Activated T-helper 2 cell treated with anti-CD3 and anti-CD28 coated beads, Interferon-gamma antibody, Interleukin-2, Interleukin-4, amounts not matched to agents 10 μg/mL and 5 μg/mL and 100 μg/mL, durations not matched to agents 14 hours and 24 hours and 36 hours (primary cell): Measurements from ENCODE around the gene CLINT1. TPM values are rescaled to one million over a fixed set of nuclear protein-coding genes. Genes with fewer than 3 reads are reported as not detected.
"Not testable (repeated sequence)": the region's sequence is repeated elsewhere in the genome, so short reads cannot be mapped to it uniquely, and the experiment has no call there.

Experiments
- DNase-seq: peaks from one replicate; pipeline ENCODE4 v3.0.0; 2021; ENCODE audit warnings: low spot score
- H3K27ac Mint-ChIP-seq: one replicate; pipeline ENCODE4 v1.8.0; 2021; ENCODE audit warnings: mixed read lengths
- H3K27me3 Mint-ChIP-seq: one replicate; pipeline ENCODE4 v1.8.0; 2021; ENCODE audit warnings: low read depth, mixed read lengths
- H3K36me3 Mint-ChIP-seq: one replicate; pipeline ENCODE4 v1.8.0; 2021; ENCODE audit warnings: low read depth, mixed read lengths
- H3K4me1 Mint-ChIP-seq: one replicate; pipeline ENCODE4 v1.8.0; 2021; ENCODE audit warnings: low read depth, mixed read lengths
- H3K4me3 Mint-ChIP-seq: one replicate; pipeline ENCODE4 v1.8.0; 2021; ENCODE audit warnings: low read depth, mild to moderate bottlenecking, moderate library complexity, mixed read lengths
- H3K9me3 Mint-ChIP-seq: one replicate; pipeline ENCODE4 v1.8.0; 2021; ENCODE audit warnings: mixed read lengths
- intact Hi-C: fragments of 100-400 bp; cut with micrococcal nuclease; formaldehyde crosslinking; loops from one replicate; pipeline ENCODE4 v1.15.1; 2023
- total RNA-seq: library from RNA; stranded (reverse); gene quantifications from 2 replicates; pipeline ENCODE4 v1.2.3, GENCODE V29; 2022

CLINT1 gene
- total RNA-seq, result 95.2 and 100 TPM in 2 replicates

DNA sequence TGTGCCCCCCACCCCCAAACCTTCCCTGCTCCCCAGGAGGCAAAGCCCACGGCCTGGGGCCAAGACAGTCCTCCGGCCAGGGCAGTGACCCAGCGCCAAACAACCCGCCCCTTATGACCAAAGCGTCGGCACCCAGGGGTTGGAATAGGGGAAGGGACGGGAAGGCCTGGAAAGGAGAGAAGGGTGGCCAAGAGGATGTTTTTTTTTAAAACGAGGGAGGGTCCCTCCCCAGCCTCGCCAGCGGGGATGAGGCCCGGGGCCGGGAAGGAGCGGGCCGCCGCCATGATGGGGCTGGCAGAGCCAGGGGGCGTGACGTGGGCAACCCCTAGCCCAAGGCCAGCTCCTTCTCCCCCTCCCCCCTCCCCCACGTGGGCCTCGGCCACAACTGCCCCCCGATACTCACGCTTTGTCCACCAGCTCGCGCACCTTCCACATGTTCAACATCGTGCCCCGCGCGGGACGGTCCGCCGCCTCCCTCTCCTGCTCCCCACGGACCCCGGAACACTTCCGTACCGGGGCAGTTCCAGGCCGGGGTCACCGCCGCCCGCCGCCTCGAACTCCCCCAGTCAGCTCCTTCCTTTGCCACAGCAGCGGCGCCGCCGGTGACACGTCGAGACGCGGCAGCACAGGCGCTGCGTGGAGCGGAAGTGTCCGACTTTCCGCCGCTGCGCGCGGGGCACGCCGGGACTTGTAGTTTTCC is at the start of gene CLINT1:
Gene CLINT1 (minus strand): TSS at position 619 of the 700 bp plus-strand sequence. CDS start 175 bp downstream, at position 444.
- H3K36me3 Mint-ChIP-seq, result peaks cover 23% of the 10 kb centered on the region
- peaks cover 61% of the 10 kb centered on the region for H3K4me1 Mint-ChIP-seq
- peak; percentile 83 for DNase-seq
- H3K27me3 Mint-ChIP-seq, result no peaks in the 10 kb centered on the region
- peak within 1 kb of the TSS; percentile 86 for H3K4me3 Mint-ChIP-seq
- intact Hi-C loops, result loop anchor here (1.0 to 5.0 kb wide), 8 partner anchors 35 to 1554 kb away; partner anchors contain the start of gene THG1L
- peak within 1 kb of the TSS; percentile 98 for H3K27ac Mint-ChIP-seq
- H3K9me3 Mint-ChIP-seq, result no peaks in the 10 kb centered on the region

DNA sequence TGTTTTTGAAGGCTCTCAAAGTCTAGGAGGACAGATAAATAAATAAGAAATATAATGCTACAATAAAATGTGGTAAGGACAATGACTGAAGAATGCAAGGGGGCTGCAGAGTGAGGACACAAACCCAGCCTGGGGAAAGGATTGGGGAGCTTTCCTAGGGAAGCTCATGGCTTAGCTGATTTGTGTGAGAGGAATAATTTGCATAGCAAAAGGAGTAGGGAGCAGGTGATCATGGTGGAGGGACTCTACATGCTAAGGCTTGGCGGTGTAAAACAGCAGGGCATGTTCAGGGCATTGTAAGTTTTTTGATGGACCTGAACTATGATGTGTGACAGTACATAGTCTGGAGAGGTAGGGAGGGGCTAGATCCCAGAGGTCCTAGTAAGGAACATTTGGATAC is 49.5 kb upstream of the CLINT1 start:
- no peaks in the 10 kb centered on the region for H3K4me1 Mint-ChIP-seq
- no peaks in the 10 kb centered on the region for H3K36me3 Mint-ChIP-seq
- no peaks in the 10 kb centered on the region for H3K9me3 Mint-ChIP-seq
- peaks cover 10% of the 10 kb centered on the region for H3K27me3 Mint-ChIP-seq
- H3K4me3 Mint-ChIP-seq, result no peak overlapping the region
- no peak overlapping the region for H3K27ac Mint-ChIP-seq
- intact Hi-C loops, result no loop called here
- DNase-seq, result no peak

DNA sequence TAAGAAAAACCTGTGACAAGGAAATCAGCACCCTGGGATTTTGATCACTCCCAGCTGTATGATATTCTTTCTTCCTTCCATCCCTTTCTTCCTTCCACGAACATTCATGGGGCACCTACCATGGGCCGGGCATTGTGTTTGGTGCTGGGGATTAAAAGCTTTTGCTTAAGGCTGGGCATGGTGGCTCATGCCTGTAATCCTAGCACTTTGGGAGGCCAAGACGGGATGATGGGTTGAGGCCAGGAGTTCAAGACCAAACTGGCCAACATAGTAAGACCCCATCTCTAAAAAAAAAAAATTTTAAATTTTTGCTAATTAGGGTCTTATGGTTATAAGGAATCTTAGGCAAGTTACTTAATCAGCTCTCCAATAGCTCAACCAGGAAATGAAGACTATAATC is 48.5 kb upstream of the CLINT1 start:
- H3K4me3 Mint-ChIP-seq, result no peak overlapping the region
- H3K36me3 Mint-ChIP-seq, result no peaks in the 10 kb centered on the region
- peaks cover 18% of the 10 kb centered on the region for H3K27me3 Mint-ChIP-seq
- H3K27ac Mint-ChIP-seq, result no peak overlapping the region
- H3K4me1 Mint-ChIP-seq, result no peaks in the 10 kb centered on the region
- intact Hi-C loops, result no loop called here
- DNase-seq, result no peak
- no peaks in the 10 kb centered on the region for H3K9me3 Mint-ChIP-seq

DNA sequence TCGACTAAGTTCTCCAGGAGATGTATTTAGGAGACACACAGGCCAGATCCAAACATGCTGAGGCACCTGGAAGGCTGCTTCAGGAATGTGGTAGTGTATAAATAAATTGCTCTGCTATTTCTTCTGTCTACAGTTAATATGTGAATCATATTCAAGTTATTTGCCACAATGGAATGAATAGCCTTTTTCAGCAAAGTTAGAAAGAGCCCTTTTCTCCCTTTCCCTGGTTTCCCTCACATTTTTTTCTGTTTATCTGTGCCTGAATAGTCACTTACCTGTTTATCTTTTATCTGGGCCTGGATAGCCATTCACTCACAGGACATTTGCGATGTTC is 44.1 kb upstream of the CLINT1 start:
- intact Hi-C loops, result no loop called here
- H3K4me1 Mint-ChIP-seq, result no peaks in the 10 kb centered on the region
- no peaks in the 10 kb centered on the region for H3K36me3 Mint-ChIP-seq
- no peak for DNase-seq
- H3K9me3 Mint-ChIP-seq, result no peaks in the 10 kb centered on the region
- H3K27me3 Mint-ChIP-seq, result peaks cover 10% of the 10 kb centered on the region
- H3K27ac Mint-ChIP-seq, result no peak overlapping the region
- no peak overlapping the region for H3K4me3 Mint-ChIP-seq

DNA sequence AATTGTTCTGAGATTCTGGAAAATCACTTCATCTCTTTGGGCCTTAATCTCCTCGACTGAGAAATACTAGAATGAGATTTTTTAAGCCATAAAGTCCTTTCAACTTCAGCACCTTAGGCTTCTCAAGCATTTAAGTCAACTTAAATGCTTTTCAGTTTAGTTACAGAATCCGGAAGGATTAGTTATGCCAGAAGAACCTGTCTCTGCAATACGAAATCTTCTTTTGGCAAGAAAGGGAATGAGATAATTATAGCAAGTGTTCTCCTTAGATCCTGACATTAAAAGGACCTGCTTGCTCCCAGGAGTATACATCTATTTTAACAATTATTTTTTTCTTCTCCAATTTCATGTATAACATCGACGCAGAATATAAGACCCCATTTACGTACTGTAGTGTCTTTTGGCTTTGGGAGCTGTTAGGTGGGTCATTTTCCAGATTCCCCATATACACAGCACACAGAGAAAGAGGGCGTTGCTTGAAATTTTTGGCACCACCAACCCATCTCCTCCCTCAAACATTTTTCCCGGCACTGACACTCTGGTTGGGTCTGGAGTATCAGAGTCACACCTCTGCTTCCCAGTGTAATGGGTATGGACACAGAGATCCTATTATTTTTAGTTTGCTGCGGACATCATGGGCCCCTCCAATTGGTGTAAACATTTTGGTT is 43.6 kb upstream of the CLINT1 start:
- DNase-seq, result no peak
- Mint-ChIP-seq H3K27ac (no peak overlapping the region), H3K4me3 (no peak overlapping the region), H3K9me3 (no peaks in the 10 kb centered on the region), H3K27me3 (peaks cover 10% of the 10 kb centered on the region), H3K4me1 (no peaks in the 10 kb centered on the region), H3K36me3 (no peaks in the 10 kb centered on the region)
- intact Hi-C loops, result no loop called here

DNA sequence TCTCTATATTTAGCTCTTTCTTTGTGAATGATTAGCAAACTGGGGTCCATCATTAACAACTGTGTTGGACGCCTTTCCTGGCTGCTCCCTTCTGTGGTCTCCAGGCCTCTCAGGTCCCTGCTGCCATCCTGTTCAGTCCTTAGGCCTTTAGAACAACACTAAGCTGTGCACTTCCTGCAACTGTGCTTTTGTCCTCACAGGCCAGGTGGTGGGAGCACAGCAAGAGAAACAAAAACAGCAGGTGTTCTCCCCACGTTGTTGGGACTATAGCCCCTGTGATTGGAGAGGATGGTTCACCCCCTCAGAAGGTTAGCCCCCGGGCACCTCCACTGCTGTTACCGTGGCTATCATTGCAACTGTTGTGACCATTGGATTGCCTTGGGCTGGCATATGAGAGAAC is 41.7 kb upstream of the CLINT1 start:
- no peak overlapping the region for H3K27ac Mint-ChIP-seq
- no peaks in the 10 kb centered on the region for H3K4me1 Mint-ChIP-seq
- H3K27me3 Mint-ChIP-seq, result peaks cover 10% of the 10 kb centered on the region
- intact Hi-C loops, result no loop called here
- H3K4me3 Mint-ChIP-seq, result no peak overlapping the region
- no peaks in the 10 kb centered on the region for H3K36me3 Mint-ChIP-seq
- no peaks in the 10 kb centered on the region for H3K9me3 Mint-ChIP-seq
- DNase-seq, result no peak

DNA sequence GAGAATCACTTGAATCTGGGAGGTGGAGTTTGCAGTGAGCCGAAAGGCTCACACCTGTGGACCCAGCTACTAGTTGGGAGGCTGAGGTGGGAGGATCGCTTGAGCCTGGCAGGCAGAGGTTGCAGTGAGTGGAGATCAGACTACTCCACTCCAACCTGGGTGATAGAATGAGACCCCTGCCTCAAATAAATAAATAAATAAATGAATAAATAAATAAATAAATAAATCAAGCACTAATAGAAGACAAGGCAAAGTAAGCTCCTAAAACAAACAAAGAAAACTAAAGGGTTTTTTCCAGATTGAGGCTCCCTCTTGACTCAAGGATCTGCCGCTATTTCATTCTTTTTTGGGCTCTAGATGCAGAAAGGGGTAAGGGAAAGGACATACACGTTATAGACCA is 34.7 kb upstream of the CLINT1 start:
- no peak overlapping the region for H3K27ac Mint-ChIP-seq
- H3K27me3 Mint-ChIP-seq, result no peaks in the 10 kb centered on the region
- no peaks in the 10 kb centered on the region for H3K36me3 Mint-ChIP-seq
- DNase-seq, result no peak
- no peak overlapping the region for H3K4me3 Mint-ChIP-seq
- intact Hi-C loops, result loop anchor here (1.0 kb wide), 1 partner anchor 35 kb away; no protein-coding TSS in a partner anchor
- no peaks in the 10 kb centered on the region for H3K9me3 Mint-ChIP-seq
- peaks cover 17% of the 10 kb centered on the region for H3K4me1 Mint-ChIP-seq

DNA sequence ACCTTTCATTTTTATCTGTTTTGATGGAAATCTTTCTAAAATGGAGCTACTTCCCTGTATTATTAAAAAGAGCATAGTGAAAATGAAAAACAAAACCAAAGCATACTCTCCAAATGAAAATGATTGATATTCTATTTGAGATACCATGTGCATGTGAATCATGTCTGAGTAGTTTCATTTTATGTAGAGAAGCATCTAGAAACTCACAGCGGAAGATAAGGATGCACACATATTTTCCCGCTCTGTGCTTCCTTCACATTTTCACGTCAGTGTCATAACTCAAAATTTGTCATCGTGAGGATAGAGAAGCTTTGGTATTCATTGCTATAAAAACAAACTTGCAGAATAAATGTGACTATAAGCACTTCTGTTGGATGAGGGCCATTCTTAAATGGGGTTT is 34.0 kb upstream of the CLINT1 start:
- H3K27me3 Mint-ChIP-seq, result no peaks in the 10 kb centered on the region
- intact Hi-C loops, result loop anchor here (1.0 kb wide), 1 partner anchor 35 kb away; no protein-coding TSS in a partner anchor

DNA sequence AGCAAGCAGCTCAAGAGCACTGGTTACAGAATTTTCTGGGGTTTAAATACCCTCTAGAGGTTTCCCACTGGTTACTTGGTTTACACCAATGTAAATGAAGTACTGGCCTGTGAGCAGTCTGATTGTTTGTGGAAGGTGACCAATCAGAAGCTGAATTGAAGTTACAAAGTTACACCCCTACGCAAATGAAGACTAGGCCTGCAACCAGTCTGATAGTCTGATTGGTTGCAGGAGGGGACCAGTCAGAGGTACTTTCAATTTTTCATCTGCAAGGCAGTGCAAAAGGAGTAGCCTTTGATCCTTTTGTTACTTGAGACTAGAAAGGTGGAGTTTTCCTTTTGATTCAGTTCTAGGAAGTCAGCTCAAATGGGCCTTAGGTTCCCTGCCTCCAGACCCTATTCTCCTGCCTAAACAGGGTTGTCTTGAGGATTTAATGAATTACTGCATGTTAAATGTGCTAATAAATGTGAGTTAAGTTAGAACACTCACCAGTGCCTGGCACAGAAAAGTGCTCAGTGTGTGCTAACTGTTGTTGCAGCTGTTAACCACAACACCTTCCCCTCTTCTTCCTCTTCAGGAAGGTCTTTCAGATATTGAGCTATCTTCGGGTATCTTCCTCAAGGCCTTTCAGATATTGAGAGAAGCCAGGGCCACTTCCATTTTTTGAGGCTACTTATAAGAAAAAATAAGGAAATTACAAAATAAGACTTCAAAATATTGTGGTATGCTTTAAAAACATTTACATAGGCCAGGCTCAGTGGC is 32.1 kb upstream of the CLINT1 start:
- H3K4me3 Mint-ChIP-seq, result no peak overlapping the region
- DNase-seq, result no peak
- H3K36me3 Mint-ChIP-seq, result no peaks in the 10 kb centered on the region
- intact Hi-C loops, result no loop called here
- H3K4me1 Mint-ChIP-seq, result peaks cover 17% of the 10 kb centered on the region
- no peaks in the 10 kb centered on the region for H3K9me3 Mint-ChIP-seq
- H3K27me3 Mint-ChIP-seq, result no peaks in the 10 kb centered on the region
- H3K27ac Mint-ChIP-seq, result no peak overlapping the region

More for the DNA sequence above, 34.0 kb upstream of the CLINT1 start:
- H3K4me3 Mint-ChIP-seq, result no peak overlapping the region
- DNase-seq, result no peak
- H3K9me3 Mint-ChIP-seq, result no peaks in the 10 kb centered on the region
- peaks cover 17% of the 10 kb centered on the region for H3K4me1 Mint-ChIP-seq
- H3K36me3 Mint-ChIP-seq, result no peaks in the 10 kb centered on the region
- no peak overlapping the region for H3K27ac Mint-ChIP-seq

DNA sequence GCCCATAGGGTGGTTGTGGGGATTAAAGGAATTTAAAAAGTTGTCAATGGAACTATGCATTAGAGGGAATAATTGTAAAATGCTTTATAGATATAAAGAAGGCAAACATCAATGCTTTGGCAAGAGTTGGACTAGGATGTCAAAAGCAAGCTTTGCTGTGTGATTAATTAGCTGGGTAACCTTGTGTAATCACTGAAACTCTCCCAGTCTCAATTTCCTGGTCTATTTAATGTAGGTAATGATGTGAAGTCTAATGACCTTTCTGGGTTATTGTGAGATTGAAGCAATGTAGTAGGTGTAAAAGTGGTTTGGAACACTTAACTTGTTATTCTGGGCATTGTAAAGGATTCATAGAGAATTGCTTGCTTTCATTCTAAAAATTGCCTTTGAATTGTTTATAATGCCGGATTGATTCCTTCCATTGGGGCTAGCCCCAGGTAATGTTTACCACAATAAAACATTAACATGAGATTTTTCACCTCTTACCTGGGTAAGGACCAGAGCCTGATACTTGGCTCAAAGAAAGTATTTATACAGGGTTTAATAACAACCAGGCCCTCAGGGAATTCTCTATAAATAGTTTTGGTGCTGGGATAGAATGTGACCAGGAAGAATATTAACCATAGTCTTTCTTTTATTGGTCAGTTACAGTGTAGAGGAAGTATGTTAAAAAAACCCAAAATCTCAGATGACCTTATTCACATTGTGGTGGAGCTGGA is 30.0 kb upstream of the CLINT1 start:
- Mint-ChIP-seq H3K27ac (no peak overlapping the region), H3K9me3 (no peaks in the 10 kb centered on the region), H3K36me3 (no peaks in the 10 kb centered on the region), H3K4me1 (peaks cover 21% of the 10 kb centered on the region), H3K4me3 (no peak overlapping the region), H3K27me3 (no peaks in the 10 kb centered on the region)
- no peak for DNase-seq
- intact Hi-C loops, result no loop called here

DNA sequence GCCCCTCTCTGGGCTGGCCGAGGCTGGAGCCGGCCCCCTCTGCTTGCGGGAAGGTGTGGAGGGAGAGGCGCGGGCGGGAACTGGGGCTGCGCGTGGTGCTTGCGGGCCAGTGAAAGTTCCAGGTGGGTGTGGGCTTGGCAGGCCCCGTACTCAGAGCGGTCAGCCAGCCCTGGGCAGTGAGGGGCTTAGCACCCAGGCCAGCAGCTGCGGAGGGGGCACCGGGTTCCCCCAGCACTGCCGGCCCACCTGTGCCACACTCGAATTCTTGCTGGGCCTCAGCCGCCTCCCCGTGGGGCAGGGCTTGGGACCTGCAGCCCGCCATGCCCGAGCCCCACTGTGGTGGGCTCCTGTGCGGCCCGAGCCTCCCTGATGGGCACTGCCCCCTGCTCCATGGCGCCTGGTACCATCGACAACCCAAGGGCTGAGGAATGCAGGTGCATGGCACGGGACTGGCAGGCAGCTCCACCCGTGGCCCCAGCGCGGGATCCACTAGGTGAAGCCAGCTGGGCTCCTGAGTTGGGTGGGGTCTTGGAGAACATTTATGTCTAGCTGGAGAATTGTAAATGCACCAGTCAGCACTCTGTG is 27.9 kb upstream of the CLINT1 start:
- Mint-ChIP-seq H3K4me1 (peaks cover 13% of the 10 kb centered on the region), H3K9me3 (no peaks in the 10 kb centered on the region), H3K4me3 (no peak overlapping the region), H3K36me3 (no peaks in the 10 kb centered on the region), H3K27me3 (no peaks in the 10 kb centered on the region), H3K27ac (no peak overlapping the region)
- no peak for DNase-seq
- intact Hi-C loops, result no loop called here

DNA sequence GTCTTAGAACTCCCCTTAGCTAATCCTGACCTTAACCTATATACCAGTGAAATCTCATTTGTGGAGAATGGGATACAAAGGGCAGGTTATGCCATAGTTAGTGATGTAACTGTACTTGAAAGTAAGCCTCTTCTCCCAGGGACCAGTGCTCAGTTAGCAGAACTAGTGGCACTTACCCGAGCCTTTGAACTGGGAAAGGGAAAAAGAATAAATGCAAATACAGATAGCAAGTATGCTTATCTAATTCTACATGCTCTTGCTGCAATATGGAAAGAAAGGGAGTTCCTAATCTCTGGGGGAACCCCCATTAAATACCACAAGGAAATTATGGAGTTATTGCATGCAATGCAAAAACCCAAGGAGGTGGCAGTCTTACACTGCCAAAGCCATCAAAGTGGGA is 26.1 kb upstream of the CLINT1 start:
- H3K27me3 Mint-ChIP-seq, DNase-seq, H3K4me3 Mint-ChIP-seq, H3K4me1 Mint-ChIP-seq, intact Hi-C loops, H3K27ac Mint-ChIP-seq, H3K36me3 Mint-ChIP-seq, H3K9me3 Mint-ChIP-seq: not testable (repeated sequence)
